ENCODE measurements around the gene NFATC4. TPM values are rescaled to one million over a fixed set of nuclear protein-coding genes. Genes with fewer than 3 reads are reported as not detected.

Gene NFATC4
- total RNA-seq, 1 experiment from 2014 or later, result 15.1 TPM

GRCh38 chr14:24414732-24415420, 46.9 kb downstream of the NFATC4 start:
- no peak overlapping the region for H3K4me3 ChIP-seq (ENCODE audit: low read length)
- no peak overlapping the region for H2AFZ ChIP-seq (ENCODE audit: low read length)
- intact Hi-C loops (cut with micrococcal nuclease), result no loop called here
- no TSS peak for BruUV-seq (replicated peaks)
- H3K36me3 ChIP-seq (ENCODE audit: low read depth, low read length), result no peaks in the 10 kb centered on the region
- H3K27me3 ChIP-seq (ENCODE audit: low read length), result no peaks in the 10 kb centered on the region
- H3K27ac ChIP-seq (ENCODE audit: low read length), result no peak overlapping the region
- DNase-seq (no peak), ATAC-seq (no peak)
- no peaks in the 10 kb centered on the region for H3K79me2 ChIP-seq (ENCODE audit: low read length)
- no peaks in the 10 kb centered on the region for H3K9me3 ChIP-seq (ENCODE audit: low read length)
- peaks cover 20% of the 10 kb centered on the region for H3K4me1 ChIP-seq (ENCODE audit: insufficient read depth, low read length)
- H3K9me2 ChIP-seq (replicated peaks; ENCODE audit: low read length), result no peaks in the 10 kb centered on the region
- no peak overlapping the region for H3K9ac ChIP-seq (ENCODE audit: low read length)
- POLR2A ChIA-PET (ENCODE audit: unreplicated experiment), result no interaction called here
- CTCF ChIA-PET, result no interaction called here
- no peak overlapping the region for H3K4me2 ChIP-seq (ENCODE audit: low read length)
- no peaks in the 10 kb centered on the region for H4K20me1 ChIP-seq (ENCODE audit: low read length)
- TF ChIP-seq EZH2 (IDR thresholded peaks at IDR 0.05; ENCODE audit: low read length, unreplicated experiment) (no peak), CTCF (conservative IDR thresholded peaks at IDR 0.05; ENCODE audit: low read depth, low read length) (no peak), EZH2phosphoT487 (IDR thresholded peaks at IDR 0.05; ENCODE audit: borderline replicate concordance, low read length) (no peak)
- H3F3A ChIP-seq (ENCODE audit: low read length, unreplicated experiment), result peaks cover 4% of the 10 kb centered on the region

GRCh38 chr14:24415421-24416253, 47.7 kb downstream of the NFATC4 start:
- ATAC-seq, result no peak
- H3F3A ChIP-seq (ENCODE audit: low read length, unreplicated experiment), result peaks cover 4% of the 10 kb centered on the region
- no peaks in the 10 kb centered on the region for H4K20me1 ChIP-seq (ENCODE audit: low read length)
- H3K9me2 ChIP-seq (replicated peaks; ENCODE audit: low read length), result no peaks in the 10 kb centered on the region
- no peaks in the 10 kb centered on the region for H3K36me3 ChIP-seq (ENCODE audit: low read depth, low read length)
- intact Hi-C loops (cut with micrococcal nuclease), result no loop called here
- TF ChIP-seq EZH2phosphoT487 (IDR thresholded peaks at IDR 0.05; ENCODE audit: borderline replicate concordance, low read length) (no peak), EZH2 (IDR thresholded peaks at IDR 0.05; ENCODE audit: low read length, unreplicated experiment) (no peak), CTCF (conservative IDR thresholded peaks at IDR 0.05; ENCODE audit: low read depth, low read length) (no peak)
- no peaks in the 10 kb centered on the region for H3K79me2 ChIP-seq (ENCODE audit: low read length)
- no peak overlapping the region for H3K27ac ChIP-seq (ENCODE audit: low read length)
- H3K9ac ChIP-seq (ENCODE audit: low read length), result no peak overlapping the region
- ChIA-PET POLR2A (ENCODE audit: unreplicated experiment) (no interaction called here), CTCF (no interaction called here)
- no peak overlapping the region for H3K4me3 ChIP-seq (ENCODE audit: low read length)
- H3K9me3 ChIP-seq (ENCODE audit: low read length), result no peaks in the 10 kb centered on the region
- H3K4me2 ChIP-seq (ENCODE audit: low read length), result no peak overlapping the region
- H3K27me3 ChIP-seq (ENCODE audit: low read length), result no peaks in the 10 kb centered on the region
- no TSS peak for BruUV-seq (replicated peaks)
- peaks cover 20% of the 10 kb centered on the region for H3K4me1 ChIP-seq (ENCODE audit: insufficient read depth, low read length)
- no peak overlapping the region for H2AFZ ChIP-seq (ENCODE audit: low read length)
- DNase-seq, result no peak
